Hepatocyte (in vitro differentiated cells): ENCODE results near the gene CD80.

ENCODE experiments used
- CTCF ChIP-seq: fragments of 200-600 bp; sonication (generic); IDR thresholded peaks from 2 replicates; pipeline ENCODE4 v1.5.1; 2016; ENCODE audit warnings: antibody characterized with exemption, mild to moderate bottlenecking; ENCODE audit not compliant: poor library complexity
- EZH2phosphoT487 ChIP-seq: fragments of 200-600 bp; sonication (generic); IDR thresholded peaks from one replicate; pipeline ENCODE4 v1.6.1; 2018; ENCODE audit warnings: antibody characterized with exemption, mild to moderate bottlenecking, low read depth, moderate library complexity; ENCODE audit not compliant: unreplicated experiment, severe bottlenecking

GRCh38 chr3:119508172-119508845 is 51.1 kb downstream of the CD80 start:
- no peak for TF ChIP-seq CTCF
- TF ChIP-seq EZH2phosphoT487: no peak
